GM12875 (cell line): ENCODE measurements around the gene HTR1B.

Source experiments
- H3K4me3 ChIP-seq: one replicate; pipeline ENCODE4 v1.5.1; 2011; ENCODE audit warnings: low read depth, low read length, control low read depth
- CTCF ChIP-seq: IDR thresholded peaks from 2 replicates; pipeline ENCODE4 v1.5.1; 2011; ENCODE audit warnings: low read depth, mild to moderate bottlenecking, control low read depth, inconsistent platforms, low read length, moderate library complexity, borderline replicate concordance; ENCODE audit not compliant: insufficient read depth

HTR1B gene

GRCh38 chr6:77425216-77425615 lies 38.1 kb downstream of the HTR1B start:
- no peak overlapping the region for H3K4me3 ChIP-seq
- no peak for TF ChIP-seq CTCF

GRCh38 chr6:77424761-77425160 lies 38.5 kb downstream of the HTR1B start:
- no peak for TF ChIP-seq CTCF
- H3K4me3 ChIP-seq = no peak overlapping the region

GRCh38 chr6:77416839-77417238 lies 46.5 kb downstream of the HTR1B start:
- no peak overlapping the region for H3K4me3 ChIP-seq
- TF ChIP-seq CTCF = no peak

GRCh38 chr6:77415706-77416105 lies 47.6 kb downstream of the HTR1B start:
- no peak for TF ChIP-seq CTCF
- no peak overlapping the region for H3K4me3 ChIP-seq
